K562 (cell line): ENCODE measurements around the gene EID2. TPM values are rescaled to one million over a fixed set of nuclear protein-coding genes. Genes with fewer than 3 reads are reported as not detected.

Experiments
- ATF7 ChIP-seq: fragments of 450-650 bp; IDR thresholded peaks from 2 replicates; pipeline ENCODE4 v1.7.1; 2014; ENCODE audit warnings: mild to moderate bottlenecking, moderate library complexity
- BRF1 ChIP-seq: IDR thresholded peaks from 3 replicates; pipeline ENCODE4 v1.6.1; 2011; ENCODE audit warnings: borderline replicate concordance, mild to moderate bottlenecking; ENCODE audit not compliant: insufficient read length; ENCODE audit errors: extremely low read depth
- CBX1 ChIP-seq: sonication (generic); IDR thresholded peaks from 2 replicates; pipeline ENCODE4 v1.6.1; 2016; ENCODE audit warnings: antibody characterized with exemption, low read depth, mild to moderate bottlenecking
- EZH2 ChIP-seq: IDR thresholded peaks from 2 replicates; pipeline ENCODE4 v1.6.1; 2012; ENCODE audit warnings: low read depth, mild to moderate bottlenecking, inconsistent platforms, low read length, borderline replicate concordance
- FOXP4 ChIP-seq: sonication (generic); formaldehyde crosslinking; IDR thresholded peaks from 2 replicates; pipeline ENCODE4 v1.8.0; 2022; ENCODE audit warnings: mild to moderate bottlenecking, missing genetic modification reagents, borderline replicate concordance
- ILF3 ChIP-seq: fragments of 450-650 bp; IDR thresholded peaks from 2 replicates; pipeline ENCODE4 v1.6.1; 2018; ENCODE audit warnings: antibody characterized with exemption, mild to moderate bottlenecking, moderate library complexity, borderline replicate concordance
- ILK ChIP-seq: fragments of 450-650 bp; IDR thresholded peaks from 2 replicates; pipeline ENCODE4 v1.6.1; 2016; ENCODE audit warnings: missing genetic modification characterization, low read depth, mild to moderate bottlenecking, missing compliant biosample characterization, moderate library complexity, borderline replicate concordance
- JUNB ChIP-seq: fragments of 450-650 bp; formaldehyde crosslinking; conservative IDR thresholded peaks from 2 replicates; pipeline ENCODE4 v1.4.0; 2020; ENCODE audit warnings: mild to moderate bottlenecking
- NCOA6 ChIP-seq: fragments of 450-650 bp; IDR thresholded peaks from 2 replicates; pipeline ENCODE4 v1.6.1; 2017; ENCODE audit warnings: mild to moderate bottlenecking
- RBBP5 ChIP-seq: fragments of 200-600 bp; sonication (generic); IDR thresholded peaks from 2 replicates; pipeline ENCODE4 v1.6.1; 2012; ENCODE audit warnings: borderline replicate concordance, mild to moderate bottlenecking, low read length, control low read depth, inconsistent platforms; ENCODE audit not compliant: insufficient read depth, poor library complexity, severe bottlenecking
- SMAD4 ChIP-seq: fragments of 250-450 bp; sonication (Bioruptor Pico); conservative IDR thresholded peaks from 2 replicates; pipeline ENCODE4 v1.8.0; 2021; ENCODE audit warnings: inconsistent platforms, mild to moderate bottlenecking, moderate library complexity
- SREBF2 ChIP-seq: sonication (generic); formaldehyde crosslinking; IDR thresholded peaks from 2 replicates; pipeline ENCODE4 v1.4.0; 2020; ENCODE audit warnings: mild to moderate bottlenecking, missing genetic modification reagents
- STAG1 ChIP-seq: sonication (generic); formaldehyde crosslinking; IDR thresholded peaks from 2 replicates; pipeline ENCODE4 v1.5.0; 2020; ENCODE audit warnings: missing genetic modification reagents, borderline replicate concordance
- TCF7L2 ChIP-seq: fragments of 150-350 bp; IDR thresholded peaks from 2 replicates; pipeline ENCODE4 v1.6.1; 2016; ENCODE audit warnings: low read depth, mild to moderate bottlenecking, low read length, moderate library complexity
- TEAD4 ChIP-seq, 2 experiments: sonication (generic) in 1 of 2; formaldehyde crosslinking in 1 of 2; IDR thresholded peaks; 2 replicates each; pipeline versions ENCODE4 v1.6.1 to v1.8.0; 2012 to 2022; ENCODE audit warnings: borderline replicate concordance in 1 of 2, inconsistent platforms in 1 of 2, low read length in 1 of 2, mild to moderate bottlenecking in 1 of 2, missing genetic modification reagents in 1 of 2
- ZBTB7A ChIP-seq: IDR thresholded peaks from 2 replicates; pipeline ENCODE4 v1.6.1; 2011; ENCODE audit warnings: low read depth, mild to moderate bottlenecking, low read length, moderate library complexity, borderline replicate concordance; ENCODE audit not compliant: control insufficient read depth
- ZBTB9 ChIP-seq: fragments of 450-650 bp; formaldehyde crosslinking; IDR thresholded peaks from 2 replicates; pipeline ENCODE4 v1.4.0; 2020; ENCODE audit warnings: mild to moderate bottlenecking, moderate library complexity
- ZNF121 ChIP-seq: sonication (generic); formaldehyde crosslinking; conservative IDR thresholded peaks from 2 replicates; pipeline ENCODE4 v1.8.0; 2022; ENCODE audit warnings: missing genetic modification reagents
- ZNF165 ChIP-seq: fragments of 250-450 bp; sonication (Bioruptor Pico); IDR thresholded peaks from 2 replicates; pipeline ENCODE4 v1.4.0; 2020; ENCODE audit warnings: borderline replicate concordance
- ZNF639 ChIP-seq, 2 experiments: fragments of 200-800 bp in 1 of 2; sonication (Bioruptor generic) in 1 of 2; sonication (generic) in 1 of 2; formaldehyde crosslinking in 1 of 2; IDR thresholded peaks in 1 of 2; conservative IDR thresholded peaks in 1 of 2; 2 replicates each; pipeline versions ENCODE4 v1.5.0 to v1.6.1; 2016 to 2020; ENCODE audit warnings: missing compliant biosample characterization in 1 of 2, missing genetic modification characterization in 1 of 2, missing genetic modification reagents in 1 of 2
- polyA plus RNA-seq, 8 experiments: library from polyadenylated mRNA; depleted of rRNA in 4 of 8; stranded (reverse) in 5 of 8; unstranded in 3 of 8; fragments of >200 nt; fragmentation: Nextera tagmentation in 2 of 8; fragmentation: Illumina TruSeq in 1 of 8; extraction: Ambion mirVana in 2 of 8; extraction: Trizol in 1 of 8; gene quantifications; 2 replicates each; pipeline versions ENCODE4 v1.2.1 to v1.2.3, GENCODE V29; 2011 to 2014; ENCODE audit warnings: inconsistent platforms in 1 of 8, missing spikeins in 1 of 8
- total RNA-seq, 7 experiments: library from RNA; depleted of rRNA in 6 of 7; stranded (reverse); fragments of >200 nt in 6 of 7; fragmentation: Illumina TruSeq in 2 of 7; extraction: Trizol in 2 of 7; gene quantifications; 2 replicates each; pipeline versions ENCODE4 v1.2.1 to v1.2.3, GENCODE V29; 2011 to 2021; ENCODE audit warnings: low replicate concordance in 1 of 7

Gene EID2
- total and polyA plus RNA-seq, 9 of the 15 experiments (the other 6 are each of a cell fraction or from before 2014, with no cell fraction given) = 2.5 to 18.5 (median 11.3) TPM

GRCh38 chr19:39539518-39540332, at the start of gene EID2 (continued):
- peak; percentile 50; the same call in 1 of the 2 replicates for TF ChIP-seq TEAD4 (IDR thresholded peaks at IDR 0.05; ENCODE audit: low read length)
- TF ChIP-seq TEAD4 (CRISPR knock-in tag; IDR thresholded peaks at IDR 0.05; ENCODE audit: borderline replicate concordance) = no peak
- TF ChIP-seq ZNF639 (CRISPR knock-in tag; conservative IDR thresholded peaks at IDR 0.05 in 1 of 2, IDR thresholded peaks at IDR 0.05 in 1 of 2) = peak in 1 of 2 experiments; percentile 80; a peak in 2 of 4 replicates
- TF ChIP-seq JUNB (CRISPR knock-in tag) = no peak
- TF ChIP-seq ZBTB7A = no peak
- peak; percentile 88 for TF ChIP-seq RBBP5
- no peak for TF ChIP-seq NCOA6
- no peak for TF ChIP-seq ILK
- TF ChIP-seq SMAD4 = peak; percentile 69
- 0 out of 2 replicates have a peak, but pooled peaks have one; percentile 6 for TF ChIP-seq ZNF121
- peak; percentile 74 for TF ChIP-seq ATF7
- TF ChIP-seq ZBTB9 (CRISPR knock-in tag) = 0 out of 2 replicates have a peak, but pooled peaks have one; percentile 58
- no peak for TF ChIP-seq FOXP4 (CRISPR knock-in tag)
- no peak for TF ChIP-seq TCF7L2
- no peak for TF ChIP-seq ZNF165
- no peak for TF ChIP-seq SREBF2 (CRISPR knock-in tag)
- TF ChIP-seq BRF1 = no peak
- TF ChIP-seq EZH2 = no peak
- TF ChIP-seq STAG1 (CRISPR knock-in tag) = no peak; the same call in 1 of the 2 replicates
- TF ChIP-seq ILF3 = no peak
- no peak for TF ChIP-seq CBX1
